H1 (cell line): ENCODE data around the gene GRIPAP1. TPM values are rescaled to one million over a fixed set of nuclear protein-coding genes. Genes with fewer than 3 reads are reported as not detected.

Source experiments
- CTCF ChIA-PET: fragments of 300-600 bp; sonication (Branson Sonifier 250); formaldehyde crosslinking; loops from one replicate; lab custom pipeline; 2021; ENCODE audit not compliant: partially characterized antibody; lab: Charles Lee
- POLR2A ChIA-PET: fragments of 300-600 bp; sonication (Branson Sonifier 250); formaldehyde crosslinking; loops from one replicate; lab custom pipeline; 2021; ENCODE audit warnings: inconsistent platforms; ENCODE audit not compliant: partially characterized antibody; lab: Charles Lee
- DNase-seq, 2 experiments: peaks; one replicate each; pipeline versions ENCODE4 v3.0.0 to v3.0.0-alpha.2; 2010 to 2022; ENCODE audit warnings: low spot score in 2 of 2, low read depth in 1 of 2, mixed read lengths in 1 of 2
- FAIRE-seq: peaks from 2 replicates; lab custom pipeline; 2011; peaks lifted over from hg19 to GRCh38; lab: Jason Lieb, UNC
- H2AFZ ChIP-seq: 2 replicates; pipeline ENCODE4 v1.8.1; 2012; ENCODE audit warnings: low read length, inconsistent platforms
- H2AK5ac ChIP-seq: 2 replicates; pipeline ENCODE4 v1.6.1; 2013; ENCODE audit warnings: low read depth, low read length
- H2BK120ac ChIP-seq: replicated peaks from 2 replicates; pipeline ENCODE3; 2013; ENCODE audit warnings: low read depth, low read length, inconsistent platforms
- H2BK12ac ChIP-seq: 2 replicates; pipeline ENCODE4 v1.6.1; 2013; ENCODE audit warnings: low read depth, low read length
- H2BK15ac ChIP-seq: 2 replicates; pipeline ENCODE4 v1.6.1; 2013; ENCODE audit warnings: low read length
- H2BK20ac ChIP-seq: 2 replicates; pipeline ENCODE4 v1.6.1; 2013; ENCODE audit warnings: low read length
- H2BK5ac ChIP-seq: 2 replicates; pipeline ENCODE4 v1.6.1; 2013; ENCODE audit warnings: low read depth, low read length
- H3K14ac ChIP-seq: 2 replicates; pipeline ENCODE4 v1.6.1; 2013; ENCODE audit warnings: inconsistent platforms; ENCODE audit not compliant: insufficient read length
- H3K18ac ChIP-seq: 2 replicates; pipeline ENCODE4 v1.6.1; 2013; ENCODE audit warnings: low read length; ENCODE audit errors: extremely low read depth
- H3K23ac ChIP-seq: 2 replicates; pipeline ENCODE4 v1.6.1; 2013; ENCODE audit warnings: inconsistent platforms; ENCODE audit not compliant: insufficient read length
- H3K23me2 ChIP-seq: 2 replicates; pipeline ENCODE4 v1.6.1; 2013; ENCODE audit warnings: low read depth, low read length
- H3K27ac ChIP-seq: 2 replicates; pipeline ENCODE4 v1.6.1; 2011; ENCODE audit warnings: low read depth, low read length, inconsistent platforms
- H3K27me3 ChIP-seq, 4 experiments: replicated peaks in 1 of 4; 1 replicate in 1 of 4; 2 replicates in 3 of 4; pipeline versions ENCODE4 v1.6.1 to v1.8.1; 2011 to 2013; ENCODE audit warnings: low read length in 3 of 4, mild to moderate bottlenecking in 3 of 4, inconsistent platforms in 2 of 4, mixed read lengths in 2 of 4, moderate library complexity in 1 of 4; ENCODE audit not compliant: control insufficient read depth in 3 of 4, insufficient read depth in 3 of 4; ENCODE audit errors: extremely low read depth in 1 of 4
- H3K36me3 ChIP-seq, 4 experiments: 2 replicates each; pipeline versions ENCODE4 v1.6.1 to v1.8.1; 2011 to 2013; ENCODE audit warnings: mild to moderate bottlenecking in 4 of 4, low read length in 3 of 4, moderate library complexity in 2 of 4, control low read depth in 1 of 4, inconsistent platforms in 1 of 4; ENCODE audit not compliant: insufficient read depth in 4 of 4, control insufficient read depth in 2 of 4
- H3K4ac ChIP-seq: replicated peaks from 2 replicates; pipeline ENCODE3; 2013; ENCODE audit warnings: low read length, low read depth, mixed read lengths, inconsistent platforms; ENCODE audit not compliant: insufficient read length
- H3K4me1 ChIP-seq, 4 experiments: replicated peaks in 1 of 4; 1 replicate in 1 of 4; 2 replicates in 3 of 4; pipeline versions ENCODE4 v1.6.1 to v1.8.1; 2011 to 2013; ENCODE audit warnings: low read length in 3 of 4, inconsistent platforms in 2 of 4, mixed read lengths in 1 of 4; ENCODE audit not compliant: insufficient read depth in 4 of 4, control insufficient read depth in 3 of 4
- H3K4me2 ChIP-seq, 2 experiments: 2 replicates each; pipeline versions ENCODE4 v1.6.1 to v1.8.1; 2011 to 2013; ENCODE audit warnings: low read depth in 2 of 2, low read length in 2 of 2, control low read depth in 1 of 2, inconsistent platforms in 1 of 2, mild to moderate bottlenecking in 1 of 2; ENCODE audit not compliant: insufficient read depth in 1 of 2
- H3K4me3 ChIP-seq, 4 experiments: fragments of 200-600, 300-600 bp in 1 of 4; sonication (generic), shearing (Covaris generic), sonication (Bioruptor Twin) in 1 of 4; 2 replicates each; pipeline versions ENCODE4 v1.5.1 to v1.8.1; 2011 to 2016; ENCODE audit warnings: low read length in 4 of 4, low read depth in 3 of 4, control low read depth in 2 of 4, inconsistent platforms in 2 of 4, mild to moderate bottlenecking in 2 of 4, mixed read lengths in 1 of 4, moderate library complexity in 1 of 4; ENCODE audit not compliant: insufficient read depth in 2 of 4; ENCODE audit errors: extremely low read depth in 1 of 4
- H3K56ac ChIP-seq: replicated peaks from 2 replicates; pipeline ENCODE3; 2013; ENCODE audit warnings: low read depth, mild to moderate bottlenecking, mixed read lengths, low read length, inconsistent platforms; ENCODE audit not compliant: insufficient read length
- H3K79me1 ChIP-seq: 2 replicates; pipeline ENCODE4 v1.6.1; 2013; ENCODE audit warnings: low read depth, low read length, control low read depth
- H3K79me2 ChIP-seq, 2 experiments: 2 replicates each; pipeline versions ENCODE4 v1.6.1 to v1.8.1; 2012 to 2013; ENCODE audit warnings: low read length in 2 of 2, mild to moderate bottlenecking in 2 of 2, inconsistent platforms in 1 of 2; ENCODE audit not compliant: insufficient read depth in 2 of 2, control insufficient read depth in 1 of 2
- H3K9ac ChIP-seq, 4 experiments: replicated peaks in 1 of 4; 1 replicate in 1 of 4; 2 replicates in 3 of 4; pipeline versions ENCODE4 v1.6.1 to v1.8.1; 2011 to 2013; ENCODE audit warnings: low read depth in 3 of 4, low read length in 3 of 4, control low read depth in 2 of 4, mild to moderate bottlenecking in 2 of 4, moderate library complexity in 2 of 4, inconsistent platforms in 1 of 4; ENCODE audit errors: extremely low read depth in 1 of 4
- H3K9me3 ChIP-seq, 2 experiments: 2 replicates each; pipeline versions ENCODE4 v1.6.1 to v1.8.1; 2012 to 2013; ENCODE audit warnings: mild to moderate bottlenecking in 2 of 2, moderate library complexity in 2 of 2, control low read depth in 1 of 2, inconsistent platforms in 1 of 2, low read depth in 1 of 2, low read length in 1 of 2, mixed read lengths in 1 of 2; ENCODE audit not compliant: insufficient read depth in 2 of 2
- H4K20me1 ChIP-seq, 2 experiments: replicated peaks in 1 of 2; 2 replicates each; pipeline versions ENCODE3 to v1.8.1; 2011 to 2013; ENCODE audit warnings: inconsistent platforms in 2 of 2, low read length in 2 of 2, mild to moderate bottlenecking in 1 of 2; ENCODE audit not compliant: insufficient read depth in 2 of 2, control insufficient read depth in 1 of 2
- H4K5ac ChIP-seq: 2 replicates; pipeline ENCODE4 v1.6.1; 2013; ENCODE audit warnings: low read length, low read depth, mixed read lengths, inconsistent platforms; ENCODE audit not compliant: insufficient read length
- H4K8ac ChIP-seq: 2 replicates; pipeline ENCODE4 v1.8.0; 2013; ENCODE audit warnings: mild to moderate bottlenecking, moderate library complexity, low read length, inconsistent platforms; ENCODE audit not compliant: insufficient read depth; ENCODE audit errors: extremely low read depth
- H4K91ac ChIP-seq: replicated peaks from 2 replicates; pipeline ENCODE3; 2013; ENCODE audit warnings: low read length, mixed read lengths, inconsistent platforms; ENCODE audit not compliant: insufficient read length
- BCL11A ChIP-seq, 2 experiments: IDR thresholded peaks; one replicate each; pipeline ENCODE4 v1.6.1; 2011; ENCODE audit warnings: low read depth in 2 of 2, low read length in 2 of 2, mild to moderate bottlenecking in 2 of 2
- BRCA1 ChIP-seq: IDR thresholded peaks from 2 replicates; pipeline ENCODE4 v1.6.1; 2012; ENCODE audit warnings: low read depth, low read length, improper control_type of control experiment
- CEBPB ChIP-seq: IDR thresholded peaks from 2 replicates; pipeline ENCODE4 v1.6.1; 2012; ENCODE audit warnings: low read depth, low read length
- KDM1A ChIP-seq: fragments of 200-600, 300-600 bp; sonication (generic); IDR thresholded peaks from 2 replicates; pipeline ENCODE4 v1.7.1; 2016; ENCODE audit warnings: mild to moderate bottlenecking, low read length, borderline replicate concordance
- NRF1 ChIP-seq: IDR thresholded peaks from 2 replicates; pipeline ENCODE4 v1.6.1; 2011; ENCODE audit warnings: mild to moderate bottlenecking, low read depth, low read length, improper control_type of control experiment
- RFX5 ChIP-seq: IDR thresholded peaks from 2 replicates; pipeline ENCODE4 v1.6.1; 2011; ENCODE audit warnings: low read depth, low read length, improper control_type of control experiment, borderline replicate concordance
- SAP30 ChIP-seq: fragments of 300-600 bp; sonication (generic); IDR thresholded peaks from 2 replicates; pipeline ENCODE4 v1.7.1; 2012; ENCODE audit warnings: low read length, moderate library complexity, mild to moderate bottlenecking, inconsistent platforms; ENCODE audit not compliant: insufficient read depth, insufficient replicate concordance
- SIN3A ChIP-seq, 2 experiments: IDR thresholded peaks in 1 of 2; conservative IDR thresholded peaks in 1 of 2; 2 replicates each; pipeline ENCODE4 v1.6.1; 2011 to 2012; ENCODE audit warnings: low read length in 2 of 2, improper control_type of control experiment in 1 of 2, low read depth in 1 of 2, mild to moderate bottlenecking in 1 of 2
- SIRT6 ChIP-seq: IDR thresholded peaks from one replicate; pipeline ENCODE4 v1.7.1; 2012; ENCODE audit warnings: low read length, inconsistent platforms
- ZNF274 ChIP-seq: IDR thresholded peaks from 2 replicates; pipeline ENCODE4 v1.7.0; 2012; ENCODE audit warnings: low read length, borderline replicate concordance; ENCODE audit errors: extremely low read depth
- WGBS, 2 experiments: shearing (Covaris generic) in 1 of 2; methylation state at CpG; one replicate each; pipeline versions ENCODE4 v1.1.6 to v1.1.7; 2013 to 2015; ENCODE audit warnings: low lambda C conversion rate in 2 of 2, mixed read lengths in 2 of 2, inconsistent platforms in 1 of 2, low coverage in 1 of 2, missing lambda C conversion rate in 1 of 2; ENCODE audit not compliant: insufficient replicate concordance in 2 of 2, insufficient coverage in 1 of 2, insufficient read length in 1 of 2; ENCODE audit errors: extremely low coverage in 1 of 2, missing lambda C conversion rate in 1 of 2; 5-methylcytosine and 5-hydroxymethylcytosine counted together
- polyA plus RNA-seq, 7 experiments: library from polyadenylated mRNA; depleted of rRNA in 3 of 7; stranded (reverse) in 5 of 7; unstranded in 2 of 7; fragments of >200 nt in 5 of 7; fragments of 200-250 nt in 2 of 7; gene quantifications; 1 replicate in 5 of 7; 2 replicates in 1 of 7; 4 replicates in 1 of 7; pipeline versions ENCODE4 v1.2.1 to v1.2.3, GENCODE V29; 2011 to 2013; ENCODE audit warnings: missing spikeins in 2 of 7, mixed read lengths in 2 of 7
- total RNA-seq: library from RNA; stranded (reverse); fragmentation: NEBNext Ultra II Directional; extraction: Animal tissue kit (Norgen Biotek cat#: 25700); gene quantifications from 2 replicates; pipeline ENCODE4 v1.2.1, GENCODE V29; 2021
- TF ChIP-seq, protein P1 (sequence below): IDR thresholded peaks from 2 replicates; pipeline ENCODE4 v1.6.1; 2012; ENCODE audit warnings: low read length, inconsistent platforms

GRIPAP1 gene
- total and polyA plus RNA-seq, 2 of the 8 experiments (the other 6 are each of a cell fraction or from before 2014, with no cell fraction given) = 21.6 to 55.9 TPM

DNA sequence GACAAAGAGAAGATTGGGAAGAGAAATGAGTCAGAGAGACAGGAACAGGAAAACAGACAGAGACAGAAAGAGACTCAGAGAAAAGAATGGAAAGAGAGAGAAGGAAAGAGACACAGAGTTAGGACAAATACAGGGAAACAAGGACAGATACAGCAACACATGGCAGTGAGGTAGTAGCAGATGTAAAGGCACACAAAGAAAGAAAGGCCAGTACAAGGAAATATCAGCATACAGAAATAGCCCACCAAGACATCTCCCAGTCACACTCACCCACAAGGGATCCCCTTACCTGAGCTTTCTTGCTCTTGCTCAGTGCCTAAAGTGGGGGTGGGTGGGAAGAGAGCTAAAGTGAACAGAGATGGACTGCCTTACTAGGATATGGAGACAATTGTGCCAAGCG, 4.2 kb downstream of the GRIPAP1 start:
- no peak overlapping the region for H4K5ac ChIP-seq
- H2BK5ac ChIP-seq = no peak overlapping the region
- H3K4me2 ChIP-seq = no peak overlapping the region
- H2AFZ ChIP-seq = no peak overlapping the region
- H3K27ac ChIP-seq = no peak overlapping the region
- H3K9me3 ChIP-seq = no peaks in the 10 kb centered on the region
- no peak for DNase-seq
- H3K4me3 ChIP-seq = no peak overlapping the region
- no peak overlapping the region for H3K4ac ChIP-seq
- no peaks in the 10 kb centered on the region for H3K23me2 ChIP-seq
- H3K79me2 ChIP-seq = peaks cover 3 to 15% of the 10 kb centered on the region in 2 experiments; a peak in 3 of 4 replicates
- no peak overlapping the region for H3K18ac ChIP-seq
- no peak overlapping the region for H2BK120ac ChIP-seq
- no peak for FAIRE-seq
- no peak overlapping the region for H2AK5ac ChIP-seq
- H3K56ac ChIP-seq = no peak overlapping the region
- 91% methylated on average over 1 of the region's 1 CpG; no CpG with 5 or more reads in 1 of the 2 experiments for WGBS, 2 experiments
- no peaks in the 10 kb centered on the region for H3K79me1 ChIP-seq
- H4K8ac ChIP-seq = no peak overlapping the region
- no peak overlapping the region for H4K91ac ChIP-seq
- H3K4me1 ChIP-seq = peaks cover 0 to 3% (median 0%) of the 10 kb centered on the region in 4 experiments; a peak in 1 of 7 replicates
- no peak overlapping the region for H2BK15ac ChIP-seq
- peaks cover 0 to 5% of the 10 kb centered on the region in 2 experiments for H4K20me1 ChIP-seq
- POLR2A ChIA-PET = interaction anchor here (1.1 kb wide), 1 partner anchor 20 kb away, joined by 3 read pairs; no protein-coding TSS in a partner anchor
- no peak overlapping the region for H2BK20ac ChIP-seq
- no peak overlapping the region for H3K23ac ChIP-seq
- no peak overlapping the region for H3K9ac ChIP-seq
- H3K14ac ChIP-seq = no peak overlapping the region
- H3K27me3 ChIP-seq = no peaks in the 10 kb centered on the region
- H2BK12ac ChIP-seq = no peak overlapping the region
- CTCF ChIA-PET = interaction anchor here (1.1 kb wide), 1 partner anchor 24 kb away, joined by 4 read pairs; no protein-coding TSS in a partner anchor
- peaks cover 2 to 45% (median 21%) of the 10 kb centered on the region in 4 experiments; a peak in 7 of 8 replicates for H3K36me3 ChIP-seq
- TF ChIP-seq BCL11A (IDR thresholded peaks at IDR 0.05; ENCODE audit: low read depth in 2 of 2, low read length in 2 of 2) (no peak), ZNF274 (no peak), KDM1A (no peak), SAP30 (no peak), CEBPB (no peak), SIRT6 (no peak), SIN3A (conservative IDR thresholded peaks at IDR 0.05 in 1 of 2, IDR thresholded peaks at IDR 0.05 in 1 of 2; ENCODE audit: low read depth in 1 of 2, low read length in 2 of 2) (no peak), NRF1 (no peak), RFX5 (no peak), BRCA1 (no peak)
- TF ChIP-seq, protein P1, sequence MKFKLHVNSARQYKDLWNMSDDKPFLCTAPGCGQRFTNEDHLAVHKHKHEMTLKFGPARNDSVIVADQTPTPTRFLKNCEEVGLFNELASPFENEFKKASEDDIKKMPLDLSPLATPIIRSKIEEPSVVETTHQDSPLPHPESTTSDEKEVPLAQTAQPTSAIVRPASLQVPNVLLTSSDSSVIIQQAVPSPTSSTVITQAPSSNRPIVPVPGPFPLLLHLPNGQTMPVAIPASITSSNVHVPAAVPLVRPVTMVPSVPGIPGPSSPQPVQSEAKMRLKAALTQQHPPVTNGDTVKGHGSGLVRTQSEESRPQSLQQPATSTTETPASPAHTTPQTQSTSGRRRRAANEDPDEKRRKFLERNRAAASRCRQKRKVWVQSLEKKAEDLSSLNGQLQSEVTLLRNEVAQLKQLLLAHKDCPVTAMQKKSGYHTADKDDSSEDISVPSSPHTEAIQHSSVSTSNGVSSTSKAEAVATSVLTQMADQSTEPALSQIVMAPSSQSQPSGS = no peak
